GM18508 (cell line): ENCODE data around the gene ZNF891.

Experiments used
- ATAC-seq: cut with Tn5 transposase; IDR thresholded peaks from one replicate; pipeline ENCODE4 v1.9.1; 2021; ENCODE audit warnings: moderate number of reproducible peaks; ENCODE audit not compliant: insufficient read depth, unreplicated experiment

The ZNF891 gene

GRCh38 chr12:133130038-133130807 lies at the start of gene ZNF891, which contains the start of gene ZNF10:
Gene ZNF891 (minus strand): TSS chr12:133130274. CDS start chr12:133121918, 8,356 bp downstream.
Gene ZNF10 (plus strand): TSS chr12:133130627. CDS start chr12:133144493, 13,866 bp downstream.
- ATAC-seq = peak; percentile 91

GRCh38 chr12:133174901-133175300 lies 44.8 kb upstream of the ZNF891 start:
- ATAC-seq = no peak

DNA sequence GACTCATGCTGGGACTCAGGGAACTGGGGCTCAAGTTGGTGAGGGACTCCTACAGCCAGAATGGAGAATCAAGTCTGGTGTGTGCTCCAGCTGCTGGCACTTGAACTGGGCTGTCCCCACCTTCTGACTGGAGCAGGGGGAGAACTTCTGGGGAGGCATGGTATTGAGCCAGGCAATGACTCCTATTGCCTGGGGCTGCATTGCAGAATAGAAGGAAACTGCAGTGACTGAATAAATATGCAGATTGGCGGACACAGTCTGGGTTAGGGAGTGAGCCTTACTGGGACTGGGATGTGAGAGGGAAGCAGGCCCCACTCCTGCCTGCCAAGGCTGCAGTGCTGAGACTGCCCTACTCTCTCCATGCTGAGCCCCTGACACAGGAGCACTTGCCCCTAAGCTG lies 42.4 kb upstream of the ZNF891 start:
- ATAC-seq = no peak

DNA sequence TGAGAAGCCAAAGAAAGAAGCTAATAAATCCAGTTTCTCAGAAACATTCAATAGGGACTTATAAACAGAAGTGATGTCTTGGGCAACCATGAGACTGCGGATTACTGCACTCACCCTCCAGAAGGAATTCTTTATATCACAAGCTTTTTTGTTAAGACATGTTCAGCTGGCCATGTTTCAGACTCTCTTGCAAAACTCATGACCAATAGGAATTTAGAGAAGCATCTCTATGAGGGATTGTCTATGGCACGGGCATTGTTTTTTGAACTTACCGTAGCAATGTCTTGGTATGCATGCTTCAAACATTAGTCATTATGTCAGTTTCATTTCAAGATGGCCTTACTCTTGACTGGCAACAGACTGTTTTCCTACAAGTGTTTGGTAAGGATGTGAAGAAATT lies 35.7 kb upstream of the ZNF891 start:
- ATAC-seq = no peak

- no peak for ATAC-seq
These were observed 26.1 kb upstream of the ZNF891 start for GRCh38 chr12:133156125-133156690.

- no peak for ATAC-seq
These were observed 15.9 kb upstream of the ZNF891 start for GRCh38 chr12:133145981-133146380.

DNA sequence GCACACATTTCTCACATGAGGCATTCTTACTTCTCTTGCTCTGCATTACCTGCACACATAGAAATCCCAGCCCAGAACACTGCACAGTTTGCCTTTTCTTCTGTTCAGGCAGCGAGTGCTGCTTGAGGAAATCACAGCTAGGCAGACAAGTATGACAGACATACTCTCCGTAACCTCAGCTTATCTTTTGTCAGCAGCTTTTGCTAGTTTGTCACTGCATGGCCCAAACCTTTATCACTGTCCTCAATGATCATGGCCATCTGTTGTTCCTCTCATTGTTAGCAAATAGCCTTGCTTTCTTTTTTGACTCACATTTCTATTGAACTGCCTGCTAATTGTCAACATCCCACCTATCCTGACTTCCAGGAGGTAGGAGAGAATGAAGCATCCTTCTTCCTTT lies 5.7 kb upstream of the ZNF891 start:
- ATAC-seq = no peak

- ATAC-seq = no peak
These were observed 694 bp upstream of the ZNF891 start for GRCh38 chr12:133130808-133131128.

- no peak for ATAC-seq
These were observed 571 bp downstream of the ZNF891 start for GRCh38 chr12:133129368-133130037.

GRCh38 chr12:133124674-133125073 lies 5.4 kb downstream of the ZNF891 start:
- ATAC-seq = no peak

DNA sequence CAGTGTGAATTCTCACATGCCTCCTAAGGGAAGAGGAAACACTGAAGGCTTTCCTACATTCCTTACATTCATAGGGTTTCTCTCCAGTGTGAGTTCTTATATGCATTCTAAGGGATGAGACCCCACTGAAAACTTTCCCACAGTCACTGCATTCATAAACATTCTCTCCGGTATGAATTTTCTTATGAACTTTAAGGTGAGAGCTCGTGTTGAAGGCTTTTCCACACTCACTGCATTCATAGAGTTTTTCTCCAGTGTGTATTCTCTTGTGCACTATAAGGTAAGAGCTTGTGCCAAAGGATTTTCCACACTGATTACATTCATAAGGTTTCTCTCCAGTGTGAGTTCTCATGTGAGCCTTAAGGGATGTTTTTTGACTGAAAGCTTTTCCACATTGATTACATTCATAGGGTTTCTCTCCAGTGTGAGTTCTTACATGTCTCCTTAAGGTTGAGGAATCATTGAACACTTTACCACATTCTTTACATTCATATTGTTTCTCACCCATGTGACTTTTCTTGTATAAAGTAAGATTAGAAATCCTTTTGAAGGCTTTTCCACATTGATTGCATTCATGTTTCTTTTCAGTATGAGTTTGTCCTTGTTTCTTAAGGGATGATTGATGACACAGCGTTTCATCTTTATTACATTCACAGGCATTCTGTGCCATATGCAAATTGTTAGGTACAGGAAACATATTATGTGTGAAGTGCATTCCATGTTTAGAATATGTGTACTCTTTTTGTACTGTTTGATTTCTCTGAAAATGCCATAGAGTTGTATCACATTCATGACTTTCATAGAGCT lies 9.5 kb downstream of the ZNF891 start:
- ATAC-seq = no peak

DNA sequence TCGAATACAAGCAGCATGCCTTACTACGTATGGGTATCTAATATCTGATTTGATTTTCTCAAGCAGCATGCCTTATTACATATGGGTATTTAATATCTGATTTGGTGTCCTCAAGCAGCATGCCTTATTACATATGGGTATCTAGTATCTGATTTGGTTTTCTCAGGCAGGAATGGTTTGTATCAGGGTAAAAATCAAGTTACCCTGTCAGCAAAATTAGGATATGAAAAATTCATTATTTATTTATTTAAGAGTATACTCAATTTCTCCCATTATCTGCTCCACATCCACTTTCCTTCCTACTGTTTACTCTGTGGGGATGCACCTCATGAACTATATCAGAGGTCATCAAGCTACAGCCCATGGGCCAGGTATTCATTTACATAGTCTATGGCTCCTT lies 21.9 kb downstream of the ZNF891 start:
- no peak for ATAC-seq

DNA sequence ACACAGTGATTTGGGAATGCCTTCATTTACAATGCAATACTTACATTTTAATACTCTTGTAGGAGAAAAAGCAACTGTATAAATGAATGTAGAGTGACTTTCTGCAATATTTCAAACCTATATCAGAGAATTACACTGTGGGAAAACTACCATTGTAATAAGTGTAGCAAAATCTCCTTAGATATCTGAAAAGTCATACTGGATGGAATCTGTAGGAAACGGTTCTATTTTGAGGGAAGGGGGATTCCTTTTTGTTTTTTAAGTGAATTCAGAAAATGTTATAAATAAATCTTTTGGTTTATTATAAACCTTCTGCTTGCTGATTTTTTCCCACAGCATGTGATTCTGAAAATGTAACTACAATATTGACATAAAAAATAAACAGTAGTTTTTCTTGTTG lies 23.0 kb downstream of the ZNF891 start:
- ATAC-seq = no peak

DNA sequence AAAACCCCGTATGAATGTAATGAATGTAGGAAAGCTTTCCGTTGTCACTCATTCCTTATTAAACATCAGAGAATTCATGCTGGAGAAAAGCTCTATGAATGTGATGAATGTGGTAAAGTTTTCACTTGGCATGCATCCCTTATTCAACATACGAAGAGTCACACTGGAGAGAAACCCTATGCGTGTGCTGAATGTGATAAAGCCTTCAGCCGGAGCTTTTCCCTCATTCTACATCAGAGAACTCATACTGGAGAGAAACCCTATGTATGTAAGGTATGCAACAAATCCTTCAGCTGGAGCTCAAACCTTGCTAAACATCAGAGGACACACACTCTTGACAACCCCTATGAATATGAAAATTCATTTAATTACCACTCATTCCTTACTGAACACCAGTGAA lies 23.8 kb downstream of the ZNF891 start:
- ATAC-seq = no peak

GRCh38 chr12:133105620-133106019 lies 24.5 kb downstream of the ZNF891 start:
- no peak for ATAC-seq

- ATAC-seq = no peak
These were observed 46.7 kb downstream of the ZNF891 start for GRCh38 chr12:133083345-133083744.

DNA sequence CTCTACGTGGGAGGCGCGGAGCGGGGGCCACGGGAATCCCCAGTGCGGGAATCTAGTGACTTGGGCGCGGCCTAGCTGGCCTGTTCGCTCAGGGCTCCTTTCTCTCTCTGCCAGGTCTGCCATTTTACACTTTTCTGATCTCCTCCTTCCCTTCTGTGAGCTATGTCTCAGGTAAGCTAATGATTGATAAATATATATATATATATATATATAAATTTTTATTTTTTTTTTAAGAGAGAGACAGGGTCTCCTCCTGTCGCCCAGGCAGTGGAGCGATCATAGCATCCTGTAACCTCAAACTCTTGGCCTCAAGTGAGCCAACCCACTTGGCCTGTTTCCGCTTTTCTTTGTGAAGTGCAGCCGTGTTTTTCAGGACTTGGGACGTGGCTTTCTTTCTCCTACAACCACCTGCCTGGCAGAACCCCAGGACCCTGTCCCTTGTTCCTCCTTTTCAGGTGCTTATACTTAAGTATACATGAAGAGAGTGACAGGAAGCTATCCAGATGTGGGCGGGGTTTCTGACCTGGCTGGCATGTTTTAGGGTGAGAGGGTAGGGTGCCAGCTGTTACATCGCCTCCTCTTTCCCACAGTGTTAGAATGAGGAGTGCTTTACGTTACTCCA lies 48.8 kb downstream of the ZNF891 start:
- ATAC-seq = no peak

- ATAC-seq = peak; percentile 45
These were observed 49.5 kb downstream of the ZNF891 start, which contains the start of gene ZNF140 for GRCh38 chr12:133080368-133081158. Gene ZNF140 (plus strand): TSS chr12:133080923. CDS start chr12:133081321, 398 bp downstream.

GRCh38 chr12:133080026-133080367 lies 50.1 kb downstream of the ZNF891 start:
- ATAC-seq = peak; percentile 66

DNA sequence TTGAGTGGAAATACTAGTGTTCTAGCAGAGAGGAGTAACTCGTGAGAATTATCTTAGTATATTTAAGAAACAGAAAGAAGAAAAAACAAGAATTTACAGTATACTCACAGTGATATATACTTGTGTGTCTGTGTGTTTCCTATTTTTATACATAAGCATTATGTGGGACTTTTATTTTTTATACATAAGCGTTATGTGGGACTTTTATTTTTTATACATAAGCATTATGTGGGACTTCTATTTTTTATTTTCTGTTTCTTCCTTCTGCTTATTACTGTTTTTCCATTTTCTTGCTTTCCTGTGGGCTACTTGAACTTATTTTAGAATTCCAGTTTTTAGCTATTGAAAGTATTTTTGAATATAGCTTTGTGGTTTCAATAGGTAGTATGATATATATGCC lies 56.2 kb downstream of the ZNF891 start:
- no peak for ATAC-seq
